Measurements from ENCODE around the gene FYN.

FYN gene

DNA sequence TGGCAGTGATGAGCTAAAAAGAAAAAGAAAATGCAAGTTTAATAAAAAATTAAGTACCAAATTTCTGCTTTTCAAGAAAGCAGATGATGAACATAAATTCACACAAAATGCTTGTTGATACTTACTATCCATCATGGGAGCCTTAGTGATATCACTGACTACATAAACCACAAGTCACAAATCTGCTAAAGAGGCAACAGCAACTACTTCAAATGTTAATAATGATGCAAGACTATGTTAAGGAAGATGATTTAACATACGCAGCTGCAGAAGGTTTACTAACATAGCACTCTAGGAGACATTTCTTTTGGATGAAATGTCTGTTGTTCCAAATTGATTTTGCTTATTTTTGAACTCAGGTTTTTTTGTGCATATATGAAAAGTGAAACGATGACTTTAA is 18.6 kb downstream of the FYN start:
- Histone ChIP-seq H3K27me3 (ENCODE audit: low read length) (no peaks in the 10 kb centered on the region), H3K9me2 (replicated peaks; ENCODE audit: insufficient read depth, low read length) (no peaks in the 10 kb centered on the region), H3K4me2 (ENCODE audit: low read depth, low read length, poor library complexity, severe bottlenecking) (no peak overlapping the region), H3K9ac (ENCODE audit: low read length) (no peak overlapping the region), H3K4me3 (ENCODE audit: insufficient read depth, low read length, poor library complexity, severe bottlenecking) (no peak overlapping the region), H3K9me3 (ENCODE audit: insufficient read depth, low read length) (no peaks in the 10 kb centered on the region), H2AFZ (ENCODE audit: low read depth, low read length, severe bottlenecking) (no peak overlapping the region), H3F3A (ENCODE audit: insufficient read depth) (no peaks in the 10 kb centered on the region), H4K20me1 (ENCODE audit: low read depth, low read length) (no peaks in the 10 kb centered on the region), H3K36me3 (ENCODE audit: low read length) (no peaks in the 10 kb centered on the region), H3K79me2 (ENCODE audit: insufficient read depth, low read length) (no peaks in the 10 kb centered on the region), H3K27ac (ENCODE audit: low read depth, low read length) (no peak overlapping the region)
- TF ChIP-seq, protein P1, sequence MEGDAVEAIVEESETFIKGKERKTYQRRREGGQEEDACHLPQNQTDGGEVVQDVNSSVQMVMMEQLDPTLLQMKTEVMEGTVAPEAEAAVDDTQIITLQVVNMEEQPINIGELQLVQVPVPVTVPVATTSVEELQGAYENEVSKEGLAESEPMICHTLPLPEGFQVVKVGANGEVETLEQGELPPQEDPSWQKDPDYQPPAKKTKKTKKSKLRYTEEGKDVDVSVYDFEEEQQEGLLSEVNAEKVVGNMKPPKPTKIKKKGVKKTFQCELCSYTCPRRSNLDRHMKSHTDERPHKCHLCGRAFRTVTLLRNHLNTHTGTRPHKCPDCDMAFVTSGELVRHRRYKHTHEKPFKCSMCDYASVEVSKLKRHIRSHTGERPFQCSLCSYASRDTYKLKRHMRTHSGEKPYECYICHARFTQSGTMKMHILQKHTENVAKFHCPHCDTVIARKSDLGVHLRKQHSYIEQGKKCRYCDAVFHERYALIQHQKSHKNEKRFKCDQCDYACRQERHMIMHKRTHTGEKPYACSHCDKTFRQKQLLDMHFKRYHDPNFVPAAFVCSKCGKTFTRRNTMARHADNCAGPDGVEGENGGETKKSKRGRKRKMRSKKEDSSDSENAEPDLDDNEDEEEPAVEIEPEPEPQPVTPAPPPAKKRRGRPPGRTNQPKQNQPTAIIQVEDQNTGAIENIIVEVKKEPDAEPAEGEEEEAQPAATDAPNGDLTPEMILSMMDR (IDR thresholded peaks at IDR 0.05; ENCODE audit: insufficient read depth, low read length, poor library complexity, severe bottlenecking) = no peak
- TF ChIP-seq EZH2phosphoT487 (conservative IDR thresholded peaks at IDR 0.05; ENCODE audit: low read length) = no peak

DNA sequence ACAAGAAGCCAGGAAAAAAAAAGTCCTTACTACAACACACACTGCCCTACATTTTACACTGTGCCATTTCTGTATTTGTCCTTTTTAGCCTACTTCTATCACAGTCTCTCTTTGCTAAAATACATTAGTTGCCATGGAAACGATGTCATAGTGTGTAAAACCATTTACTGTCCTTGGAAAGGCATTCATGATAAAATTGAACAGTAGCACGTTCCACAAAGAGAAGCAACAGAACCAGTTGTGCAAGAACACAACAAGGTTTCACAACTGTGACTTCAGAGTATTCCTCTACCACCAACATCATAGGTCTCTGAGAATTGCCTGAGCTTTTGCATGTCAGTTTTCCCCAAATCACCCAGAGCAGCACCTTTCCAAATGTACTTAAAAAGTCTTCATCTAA is 20.5 kb downstream of the FYN start:
- H3K4me3 ChIP-seq (ENCODE audit: insufficient read depth, low read length, poor library complexity, severe bottlenecking) = no peak overlapping the region
- no peaks in the 10 kb centered on the region for H3K36me3 ChIP-seq (ENCODE audit: low read length)
- no peaks in the 10 kb centered on the region for H3K79me2 ChIP-seq (ENCODE audit: insufficient read depth, low read length)
- no peak overlapping the region for H3K27ac ChIP-seq (ENCODE audit: low read depth, low read length)
- no peaks in the 10 kb centered on the region for H3F3A ChIP-seq (ENCODE audit: insufficient read depth)
- H3K4me2 ChIP-seq (ENCODE audit: low read depth, low read length, poor library complexity, severe bottlenecking) = no peak overlapping the region
- no peak overlapping the region for H3K9ac ChIP-seq (ENCODE audit: low read length)
- H3K9me2 ChIP-seq (replicated peaks; ENCODE audit: insufficient read depth, low read length) = no peaks in the 10 kb centered on the region
- H3K9me3 ChIP-seq (ENCODE audit: insufficient read depth, low read length) = no peaks in the 10 kb centered on the region
- H3K27me3 ChIP-seq (ENCODE audit: low read length) = no peaks in the 10 kb centered on the region
- H4K20me1 ChIP-seq (ENCODE audit: low read depth, low read length) = no peaks in the 10 kb centered on the region
- no peak overlapping the region for H2AFZ ChIP-seq (ENCODE audit: low read depth, low read length, severe bottlenecking)
- TF ChIP-seq, protein P1 (IDR thresholded peaks at IDR 0.05; ENCODE audit: insufficient read depth, low read length, poor library complexity, severe bottlenecking) = no peak
- TF ChIP-seq EZH2phosphoT487 (conservative IDR thresholded peaks at IDR 0.05; ENCODE audit: low read length) = no peak

DNA sequence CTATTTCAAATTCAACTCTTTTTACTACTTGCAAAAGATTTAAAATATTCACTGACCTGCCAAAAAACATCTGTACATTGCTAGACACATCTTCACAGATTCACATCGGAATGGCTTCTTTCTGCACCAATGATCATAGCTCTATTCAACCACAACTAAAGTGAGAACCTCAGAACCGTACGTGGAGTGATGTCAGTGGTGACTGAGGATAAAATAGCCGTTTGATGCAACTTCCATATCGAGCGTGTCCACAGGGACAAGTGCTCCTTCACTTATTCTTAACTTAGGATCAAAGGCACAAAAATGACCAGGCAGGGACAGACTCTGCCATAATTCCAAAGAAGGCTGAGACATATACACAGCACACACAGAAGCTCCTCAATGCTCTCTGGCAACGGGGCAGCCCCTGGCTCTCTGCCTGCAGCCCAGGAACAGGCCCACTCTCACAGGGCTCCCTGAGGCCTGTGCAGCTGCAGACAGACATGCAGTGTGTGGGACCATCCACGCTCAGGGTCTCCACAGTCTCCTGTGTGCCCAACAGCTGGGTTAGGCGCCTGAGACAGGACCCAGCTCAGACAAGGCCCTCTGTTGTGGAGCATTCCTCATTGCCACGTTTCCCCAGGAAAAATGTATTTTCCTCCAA is 22.8 kb downstream of the FYN start:
- Histone ChIP-seq H3K9me3 (ENCODE audit: insufficient read depth, low read length) (no peaks in the 10 kb centered on the region), H3K9ac (ENCODE audit: low read length) (no peak overlapping the region), H3K36me3 (ENCODE audit: low read length) (no peaks in the 10 kb centered on the region), H2AFZ (ENCODE audit: low read depth, low read length, severe bottlenecking) (no peak overlapping the region), H3F3A (ENCODE audit: insufficient read depth) (no peaks in the 10 kb centered on the region), H3K27ac (ENCODE audit: low read depth, low read length) (no peak overlapping the region), H3K79me2 (ENCODE audit: insufficient read depth, low read length) (no peaks in the 10 kb centered on the region), H4K20me1 (ENCODE audit: low read depth, low read length) (no peaks in the 10 kb centered on the region), H3K4me2 (ENCODE audit: low read depth, low read length, poor library complexity, severe bottlenecking) (no peak overlapping the region), H3K4me3 (ENCODE audit: insufficient read depth, low read length, poor library complexity, severe bottlenecking) (no peak overlapping the region), H3K9me2 (replicated peaks; ENCODE audit: insufficient read depth, low read length) (no peaks in the 10 kb centered on the region), H3K27me3 (ENCODE audit: low read length) (no peaks in the 10 kb centered on the region)
- TF ChIP-seq, protein P1 (IDR thresholded peaks at IDR 0.05; ENCODE audit: insufficient read depth, low read length, poor library complexity, severe bottlenecking) = no peak

All from SU-DHL-6 (cell line).